GM23338 (cell line): ENCODE measurements around the gene MYLK. TPM values are rescaled to one million over a fixed set of nuclear protein-coding genes. Genes with fewer than 3 reads are reported as not detected.

ENCODE experiments used
- ATAC-seq: fragments of 200-7000 bp; cut with Tn5 transposase; 3 replicates; pipeline ENCODE4 v1.9.1; 2020
- DNase-seq: peaks from one replicate; pipeline ENCODE4 v3.0.0-alpha.2; 2015; ENCODE audit warnings: low spot score
- H2AFZ ChIP-seq: fragments of 200-600 bp; sonication (generic); 2 replicates; pipeline ENCODE4 v1.8.0; 2016; ENCODE audit warnings: antibody characterized with exemption, mild to moderate bottlenecking, moderate library complexity
- H3F3A ChIP-seq: fragments of 200-600 bp; sonication (generic); replicated peaks from 2 replicates; pipeline ENCODE4 v1.8.0; 2017; ENCODE audit warnings: antibody characterized with exemption, mixed run types, low read depth
- H3K27ac ChIP-seq: fragments of 200-600 bp; sonication (generic); 2 replicates; pipeline ENCODE4 v1.6.1; 2016; ENCODE audit warnings: low read depth
- H3K27me3 ChIP-seq: fragments of 200-600 bp; sonication (generic); 2 replicates; pipeline ENCODE4 v1.8.0; 2016; ENCODE audit warnings: mild to moderate bottlenecking, mixed run types, moderate library complexity; ENCODE audit not compliant: insufficient read depth
- H3K36me3 ChIP-seq: fragments of 200-600 bp; sonication (generic); 2 replicates; pipeline ENCODE4 v1.8.0; 2016; ENCODE audit warnings: mild to moderate bottlenecking; ENCODE audit not compliant: insufficient read depth
- H3K4me1 ChIP-seq: fragments of 200-600 bp; sonication (generic); 2 replicates; pipeline ENCODE4 v1.8.0; 2016; ENCODE audit warnings: mild to moderate bottlenecking, moderate library complexity; ENCODE audit not compliant: insufficient read depth
- H3K4me2 ChIP-seq: fragments of 200-600 bp; sonication (generic); 2 replicates; pipeline ENCODE4 v1.7.1; 2017; ENCODE audit warnings: mixed run types
- H3K4me3 ChIP-seq: fragments of 200-600 bp; sonication (generic); 2 replicates; pipeline ENCODE4 v1.6.1; 2016; ENCODE audit warnings: mixed run types
- H3K79me2 ChIP-seq: fragments of 200-600 bp; sonication (generic); replicated peaks from 2 replicates; pipeline ENCODE4 v1.8.0; 2017; ENCODE audit warnings: mild to moderate bottlenecking; ENCODE audit not compliant: insufficient read depth
- H3K9me2 ChIP-seq: fragments of 200-600 bp; sonication (generic); 2 replicates; pipeline ENCODE4 v1.8.0; 2017; ENCODE audit not compliant: insufficient read depth
- H4K20me1 ChIP-seq: fragments of 200-600 bp; sonication (generic); replicated peaks from 2 replicates; pipeline ENCODE4 v1.8.0; 2017; ENCODE audit warnings: mild to moderate bottlenecking; ENCODE audit not compliant: insufficient read depth
- H3K27ac Mint-ChIP-seq: 2 replicates; pipeline ENCODE4 v1.8.0; 2020; ENCODE audit warnings: inconsistent platforms, mild to moderate bottlenecking, moderate library complexity, mixed read lengths
- H3K27me3 Mint-ChIP-seq: 3 replicates; pipeline ENCODE4 v1.8.0; 2022; ENCODE audit warnings: low read depth, mild to moderate bottlenecking, moderate library complexity, mixed read lengths, inconsistent platforms; ENCODE audit not compliant: insufficient read depth, poor library complexity
- H3K36me3 Mint-ChIP-seq: 3 replicates; pipeline ENCODE4 v1.8.0; 2021; ENCODE audit warnings: low read depth, mild to moderate bottlenecking, inconsistent platforms, moderate library complexity, mixed read lengths
- H3K4me1 Mint-ChIP-seq: 3 replicates; pipeline ENCODE4 v1.8.0; 2020; ENCODE audit warnings: mild to moderate bottlenecking, inconsistent platforms, mixed read lengths
- H3K4me3 Mint-ChIP-seq: 3 replicates; pipeline ENCODE4 v1.8.0; 2021; ENCODE audit warnings: moderate library complexity, mild to moderate bottlenecking, inconsistent platforms, mixed read lengths
- H3K9me3 Mint-ChIP-seq: 3 replicates; pipeline ENCODE4 v1.8.0; 2020; ENCODE audit warnings: moderate library complexity, mild to moderate bottlenecking, inconsistent platforms, mixed read lengths
- CREB1 ChIP-seq: fragments of 250-450 bp; sonication (Bioruptor Pico); IDR thresholded peaks from 2 replicates; pipeline ENCODE4 v1.5.0; 2020; ENCODE audit warnings: low read depth, mild to moderate bottlenecking, moderate library complexity
- CTCF ChIP-seq, 2 experiments: fragments of 200-600 bp in 1 of 2; sonication (generic) in 1 of 2; conservative IDR thresholded peaks; 2 replicates each; pipeline versions ENCODE4 v1.5.1 to v1.6.1; 2016 to 2017; ENCODE audit warnings: antibody characterized with exemption in 2 of 2, low read depth in 2 of 2, mild to moderate bottlenecking in 2 of 2, moderate library complexity in 1 of 2
- EZH2 ChIP-seq: fragments of 200-600 bp; sonication (generic); IDR thresholded peaks from one replicate; pipeline ENCODE4 v1.8.0; 2017; ENCODE audit warnings: antibody characterized with exemption, mild to moderate bottlenecking, low read depth; ENCODE audit not compliant: unreplicated experiment
- EZH2phosphoT487 ChIP-seq: fragments of 200-600 bp; sonication (generic); IDR thresholded peaks from one replicate; pipeline ENCODE4 v1.8.1; 2018; ENCODE audit warnings: antibody characterized with exemption; ENCODE audit not compliant: unreplicated experiment
- JUNB ChIP-seq: IDR thresholded peaks from one replicate; pipeline ENCODE4 v1.6.1; 2016; ENCODE audit warnings: antibody characterized with exemption; ENCODE audit not compliant: unreplicated experiment
- NANOG ChIP-seq: IDR thresholded peaks from 2 replicates; pipeline ENCODE4 v1.6.1; 2016; ENCODE audit warnings: antibody characterized with exemption, borderline replicate concordance
- POLR2AphosphoS5 ChIP-seq: IDR thresholded peaks from 2 replicates; pipeline ENCODE4 v1.6.1; 2016; ENCODE audit warnings: antibody characterized with exemption, low read depth
- REST ChIP-seq: IDR thresholded peaks from one replicate; pipeline ENCODE4 v1.6.1; 2018; ENCODE audit warnings: antibody characterized with exemption; ENCODE audit not compliant: unreplicated experiment
- STAT1 ChIP-seq: IDR thresholded peaks from one replicate; pipeline ENCODE4 v1.6.1; 2016; ENCODE audit warnings: antibody characterized with exemption; ENCODE audit not compliant: unreplicated experiment
- ZNF114 ChIP-seq: fragments of 250-450 bp; sonication (Bioruptor Pico); IDR thresholded peaks from 2 replicates; pipeline ENCODE4 v1.5.0; 2020; ENCODE audit warnings: mild to moderate bottlenecking, moderate library complexity
- ZNF331 ChIP-seq: fragments of 250-450 bp; sonication (Bioruptor Pico); IDR thresholded peaks from 2 replicates; pipeline ENCODE4 v1.5.0; 2020; ENCODE audit warnings: low read depth, mild to moderate bottlenecking, moderate library complexity
- ZNF462 ChIP-seq: fragments of 250-450 bp; sonication (Bioruptor Pico); IDR thresholded peaks from 2 replicates; pipeline ENCODE4 v1.5.0; 2020; ENCODE audit warnings: mild to moderate bottlenecking, moderate library complexity
- polyA plus RNA-seq: library from polyadenylated mRNA; unstranded; fragments of >200 nt; fragmentation: Nextera tagmentation; extraction: Ambion mirVana; gene quantifications from 2 replicates; pipeline ENCODE4 v1.2.1, GENCODE V29; 2016
- total RNA-seq: library from RNA; depleted of rRNA; stranded (reverse); fragments of >200 nt; shearing (Covaris generic); gene quantifications from 2 replicates; pipeline ENCODE4 v1.2.3, GENCODE V29; 2014
- TF ChIP-seq, protein P1 (sequence below): IDR thresholded peaks from 2 replicates; pipeline ENCODE4 v1.6.1; 2016; ENCODE audit warnings: antibody characterized with exemption

Gene MYLK
- total and polyA plus RNA-seq, 2 experiments from 2014 or later: 11.5 to 17.9 TPM

- no peaks in the 10 kb centered on the region for H3K27me3 ChIP-seq
- H3K4me1 ChIP-seq: no peaks in the 10 kb centered on the region
- H4K20me1 ChIP-seq: no peaks in the 10 kb centered on the region
- no peak overlapping the region for H3K4me2 ChIP-seq
- Mint-ChIP-seq H3K9me3 (no peaks in the 10 kb centered on the region), H3K4me1 (no peaks in the 10 kb centered on the region), H3K27me3 (peaks cover 4% of the 10 kb centered on the region), H3K4me3 (no peak overlapping the region), H3K27ac (no peak overlapping the region), H3K36me3 (peaks cover 12% of the 10 kb centered on the region; the same call in 2 of the 3 replicates)
- no peak overlapping the region for H3K4me3 ChIP-seq
- H3F3A ChIP-seq: no peaks in the 10 kb centered on the region
- H3K36me3 ChIP-seq: no peaks in the 10 kb centered on the region
- ATAC-seq (no peak), DNase-seq (no peak)
- H2AFZ ChIP-seq: no peak overlapping the region
- TF ChIP-seq, protein P1, sequence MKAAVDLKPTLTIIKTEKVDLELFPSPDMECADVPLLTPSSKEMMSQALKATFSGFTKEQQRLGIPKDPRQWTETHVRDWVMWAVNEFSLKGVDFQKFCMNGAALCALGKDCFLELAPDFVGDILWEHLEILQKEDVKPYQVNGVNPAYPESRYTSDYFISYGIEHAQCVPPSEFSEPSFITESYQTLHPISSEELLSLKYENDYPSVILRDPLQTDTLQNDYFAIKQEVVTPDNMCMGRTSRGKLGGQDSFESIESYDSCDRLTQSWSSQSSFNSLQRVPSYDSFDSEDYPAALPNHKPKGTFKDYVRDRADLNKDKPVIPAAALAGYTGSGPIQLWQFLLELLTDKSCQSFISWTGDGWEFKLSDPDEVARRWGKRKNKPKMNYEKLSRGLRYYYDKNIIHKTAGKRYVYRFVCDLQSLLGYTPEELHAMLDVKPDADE: no peak
- no peak for TF ChIP-seq CTCF (conservative IDR thresholded peaks at IDR 0.05; ENCODE audit: low read depth in 2 of 2)
- TF ChIP-seq JUNB: no peak
- TF ChIP-seq POLR2AphosphoS5: no peak
- no peak for TF ChIP-seq REST
- no peak for TF ChIP-seq NANOG
- no peak for TF ChIP-seq EZH2phosphoT487
- TF ChIP-seq STAT1: no peak
- no peak for TF ChIP-seq EZH2
- TF ChIP-seq CREB1 (CRISPR knock-in tag): no peak
- TF ChIP-seq ZNF331: no peak
- TF ChIP-seq ZNF114 (CRISPR knock-in tag): no peak
- no peak for TF ChIP-seq ZNF462 (CRISPR knock-in tag)
- no peaks in the 10 kb centered on the region for H3K9me2 ChIP-seq
- no peaks in the 10 kb centered on the region for H3K79me2 ChIP-seq
- H3K27ac ChIP-seq: no peak overlapping the region
Measured at GRCh38 chr3:123734527-123734902, 149.6 kb downstream of the MYLK start.
